Activated CD8-positive, alpha-beta T cell treated with anti-CD3 and anti-CD28 coated beads, Interleukin-2, amount 10 ng/mL, durations not matched to agents 7 days and 5 days (primary cell): ENCODE results near the gene CLDN7. TPM values are rescaled to one million over a fixed set of nuclear protein-coding genes. Genes with fewer than 3 reads are reported as not detected.

ENCODE experiments used
- ATAC-seq: fragments of 150-1000 bp; cut with Tn5 transposase; one replicate; pipeline ENCODE4 v1.10.0; 2021; ENCODE audit warnings: moderate library complexity
- CTCF ChIA-PET: fragments of 350-600 bp; sonication (Branson Sonifier 250); formaldehyde crosslinking; loops from one replicate; lab custom pipeline; 2021; ENCODE audit warnings: antibody characterized with exemption; lab: Charles Lee
- POLR2A ChIA-PET: fragments of 350-600 bp; sonication (Branson Sonifier 250); formaldehyde crosslinking; loops from one replicate; lab custom pipeline; 2021; ENCODE audit warnings: antibody characterized with exemption; lab: Charles Lee
- DNase-seq: peaks from one replicate; pipeline ENCODE4 v3.0.0-alpha.2; 2020
- H3K27ac Mint-ChIP-seq: one replicate; pipeline ENCODE4 v1.8.0; 2021; ENCODE audit warnings: mild to moderate bottlenecking, mixed read lengths
- H3K27me3 Mint-ChIP-seq: one replicate; pipeline ENCODE4 v1.8.0; 2021; ENCODE audit warnings: low read depth, mixed read lengths
- H3K36me3 Mint-ChIP-seq: one replicate; pipeline ENCODE4 v1.8.0; 2021; ENCODE audit warnings: low read depth, mixed read lengths
- H3K4me1 Mint-ChIP-seq: one replicate; pipeline ENCODE4 v1.8.0; 2021; ENCODE audit warnings: low read depth, mixed read lengths
- H3K4me3 Mint-ChIP-seq: one replicate; pipeline ENCODE4 v1.8.0; 2021; ENCODE audit warnings: mild to moderate bottlenecking, mixed read lengths
- H3K9me3 Mint-ChIP-seq: one replicate; pipeline ENCODE4 v1.8.0; 2022; ENCODE audit warnings: mixed read lengths; ENCODE audit not compliant: insufficient read depth
- total RNA-seq, 2 experiments: library from RNA; stranded (reverse); gene quantifications; one replicate each; pipeline ENCODE4 v1.2.3, GENCODE V29; 2021

CLDN7 gene
- total RNA-seq, 2 experiments from 2014 or later, result 1.1 to 1.3 TPM

DNA sequence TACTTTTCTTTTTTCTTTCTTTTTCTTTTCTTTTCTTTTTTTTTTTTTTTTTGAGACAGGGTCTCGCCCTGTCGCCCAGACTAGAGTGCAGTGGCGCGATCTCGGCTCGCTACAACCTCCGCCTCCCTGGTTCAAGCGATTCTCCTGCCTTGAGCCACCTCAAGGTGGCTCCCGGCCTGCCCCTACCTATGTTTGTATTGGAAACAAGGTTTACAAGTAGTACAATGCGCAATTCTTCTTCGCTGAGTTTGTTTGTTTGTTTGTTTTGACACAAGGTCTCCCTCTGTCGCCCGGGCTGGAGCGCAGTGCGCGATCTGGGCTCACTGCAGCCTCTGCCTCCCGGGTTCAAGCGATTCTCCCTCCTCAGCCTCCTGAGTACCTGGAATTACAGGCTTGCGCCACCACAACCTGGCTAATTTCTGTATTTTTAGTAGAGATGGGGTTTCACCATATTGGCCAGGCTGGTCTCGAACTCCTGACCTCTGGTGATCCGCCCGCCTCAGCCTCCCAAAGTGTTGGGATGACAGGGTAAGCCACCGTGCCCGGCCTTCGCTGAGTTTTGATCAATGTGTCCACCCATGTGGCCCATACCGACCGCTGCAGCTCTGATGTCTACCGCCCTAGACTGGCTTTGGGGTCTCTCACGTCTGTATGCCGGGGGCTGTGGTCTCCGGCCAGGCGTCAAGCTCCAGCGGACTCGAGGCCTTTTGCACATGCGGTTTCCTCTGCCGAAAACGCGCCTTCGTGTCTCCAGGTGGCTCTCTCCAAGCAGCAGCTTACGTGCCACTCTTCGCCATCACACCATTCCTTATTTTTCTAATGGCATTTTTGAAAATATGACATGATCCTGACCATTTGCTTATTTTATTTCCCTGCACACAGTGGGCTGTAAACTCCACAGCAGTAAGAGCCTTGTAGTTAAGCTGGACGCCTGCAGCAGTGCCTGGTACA lies 33.2 kb upstream of the CLDN7 start:
- no peaks in the 10 kb centered on the region for H3K36me3 Mint-ChIP-seq
- H3K4me1 Mint-ChIP-seq, result peaks cover 30% of the 10 kb centered on the region
- H3K27me3 Mint-ChIP-seq, result peaks cover 36% of the 10 kb centered on the region
- peak overlapping the region; percentile 71 for H3K4me3 Mint-ChIP-seq
- POLR2A ChIA-PET, result interaction anchor here (0.9 to 1.3 kb wide), 2 partner anchors 57 to 260 kb away, joined by 3 read pairs; partner anchors contain the start of gene SLC16A13
- no peak for ATAC-seq
- DNase-seq, result no peak
- no peak overlapping the region for H3K27ac Mint-ChIP-seq
- CTCF ChIA-PET, result interaction anchor here (1.0 to 4.8 kb wide), 19 partner anchors 7 to 291 kb away, joined by 3 to 81 read pairs (median 6); partner anchors contain the start of genes ACADVL, ACAP1, DLG4 and NEURL4
- no peaks in the 10 kb centered on the region for H3K9me3 Mint-ChIP-seq

DNA sequence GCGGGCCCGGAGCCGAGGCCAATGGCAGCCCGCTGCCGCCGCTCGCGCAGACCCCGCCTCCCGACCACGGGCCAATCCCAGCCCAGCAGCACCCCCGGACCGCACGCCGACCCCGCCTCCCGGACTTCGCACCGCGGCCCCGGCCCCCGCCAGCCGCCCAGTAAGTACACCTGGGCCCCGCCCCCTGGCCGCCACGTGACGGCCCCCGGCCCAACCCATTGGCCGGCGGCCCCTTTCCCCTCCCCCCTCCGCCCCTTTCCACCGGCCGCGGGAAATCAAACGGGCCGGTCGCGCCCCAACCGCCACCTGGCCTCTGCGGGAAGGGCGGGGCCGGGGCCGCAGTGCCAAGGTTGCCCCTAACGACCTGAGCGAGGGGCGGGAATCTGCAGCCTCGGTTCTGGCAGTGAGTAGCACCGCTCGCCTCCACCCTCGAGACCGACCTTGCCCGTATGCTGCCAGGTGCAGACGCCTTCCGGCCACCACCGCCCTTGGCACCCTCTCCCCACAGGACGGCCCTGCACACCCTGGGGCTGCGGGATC lies 32.4 kb upstream of the CLDN7 start, which contains the start of gene YBX2:
YBX2 (minus strand) TSS at position 26 of the 540 bp plus-strand sequence. CDS start 139 bp downstream, outside the sequence.
- no peak within 1 kb of the TSS for H3K27ac Mint-ChIP-seq
- peak; percentile 85 for DNase-seq

DNA sequence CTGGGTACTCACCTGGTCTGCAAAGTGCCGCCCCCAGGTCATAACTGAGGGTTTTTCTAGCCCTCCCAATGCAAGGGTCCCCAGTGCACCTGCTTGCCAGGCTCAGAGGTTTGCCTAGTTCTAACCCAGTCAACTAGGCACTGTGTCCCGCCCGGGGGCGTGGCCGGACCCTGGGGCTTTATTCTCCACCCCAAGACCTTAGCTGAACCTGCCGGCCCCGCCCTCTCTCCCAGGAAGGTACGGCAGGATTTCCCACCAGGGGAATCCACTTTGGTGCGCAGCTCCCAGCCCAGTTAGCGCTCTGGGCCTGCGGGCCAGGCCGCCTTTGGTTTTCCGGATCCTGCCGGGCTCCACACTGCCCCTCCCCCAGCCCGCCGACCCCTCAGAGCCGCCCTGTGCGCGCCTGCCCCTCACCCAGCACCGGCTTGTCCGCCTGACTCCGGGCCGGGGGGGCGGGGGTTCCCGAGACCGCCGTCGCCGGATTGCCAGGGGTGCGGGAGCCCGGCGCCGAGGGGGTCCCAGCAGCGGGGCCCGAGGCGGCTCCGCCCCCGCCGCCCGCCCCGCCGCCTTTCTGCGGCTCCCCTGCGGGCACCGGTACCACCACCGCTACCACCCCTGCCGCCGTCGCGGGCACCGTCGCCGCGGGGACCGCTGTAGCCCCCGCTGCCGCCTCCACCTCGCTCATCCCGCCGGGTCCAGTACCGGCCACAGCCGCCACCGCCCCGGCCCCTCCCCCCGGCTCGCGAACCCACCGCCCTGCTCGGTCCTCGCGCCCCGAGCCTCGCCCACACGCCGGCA lies 31.7 kb upstream of the CLDN7 start:
- CTCF ChIA-PET, result interaction anchor here (0.6 to 1.2 kb wide), 3 partner anchors 11 to 248 kb away, joined by 3 to 4 read pairs (median 4); no protein-coding TSS in a partner anchor
- H3K9me3 Mint-ChIP-seq, result no peaks in the 10 kb centered on the region
- DNase-seq, result peak; percentile 46
- H3K4me1 Mint-ChIP-seq, result peaks cover 30% of the 10 kb centered on the region
- no peak overlapping the region for H3K27ac Mint-ChIP-seq
- no peak for ATAC-seq
- H3K4me3 Mint-ChIP-seq, result peak overlapping the region; percentile 71
- no peaks in the 10 kb centered on the region for H3K36me3 Mint-ChIP-seq
- POLR2A ChIA-PET, result no interaction called here
- H3K27me3 Mint-ChIP-seq, result peaks cover 30% of the 10 kb centered on the region

More for the DNA sequence above, 32.4 kb upstream of the CLDN7 start, which contains the start of gene YBX2:
- H3K4me3 Mint-ChIP-seq, result peak within 1 kb of the TSS; percentile 71
- peak; percentile 82 for ATAC-seq
- POLR2A ChIA-PET, result no interaction called here
- peaks cover 30% of the 10 kb centered on the region for H3K27me3 Mint-ChIP-seq
- H3K4me1 Mint-ChIP-seq, result peaks cover 30% of the 10 kb centered on the region
- CTCF ChIA-PET, result no interaction called here
- no peaks in the 10 kb centered on the region for H3K36me3 Mint-ChIP-seq
- no peaks in the 10 kb centered on the region for H3K9me3 Mint-ChIP-seq

DNA sequence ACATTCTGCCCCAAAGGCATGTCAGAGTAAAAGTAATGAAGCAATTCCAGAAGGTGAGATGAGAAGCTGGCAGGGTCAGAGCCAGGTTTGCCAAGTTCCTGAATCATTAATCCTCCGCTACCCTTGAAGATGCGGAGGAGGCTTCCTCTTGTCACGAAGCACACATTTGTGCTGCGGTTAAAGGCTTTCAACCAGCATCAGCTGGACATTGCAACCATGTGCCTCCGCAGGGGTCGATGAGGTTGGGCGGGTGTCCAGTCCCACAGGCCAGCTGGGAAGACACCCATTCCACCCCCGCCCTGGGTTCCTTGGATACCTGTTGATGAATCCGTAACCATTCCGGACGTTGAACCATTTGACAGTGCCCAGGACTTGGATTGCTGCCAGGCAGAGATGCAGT lies 30.9 kb upstream of the CLDN7 start:
- Mint-ChIP-seq H3K9me3 (no peaks in the 10 kb centered on the region), H3K4me3 (no peak overlapping the region), H3K27ac (no peak overlapping the region), H3K36me3 (no peaks in the 10 kb centered on the region), H3K4me1 (peaks cover 30% of the 10 kb centered on the region), H3K27me3 (peaks cover 34% of the 10 kb centered on the region)
- ChIA-PET POLR2A (no interaction called here), CTCF (interaction anchor here (0.6 to 2.9 kb wide), 6 partner anchors 11 to 247 kb away, joined by 3 to 14 read pairs (median 4); partner anchors contain the start of gene SLC2A4)
- DNase-seq, result no peak
- ATAC-seq, result no peak

DNA sequence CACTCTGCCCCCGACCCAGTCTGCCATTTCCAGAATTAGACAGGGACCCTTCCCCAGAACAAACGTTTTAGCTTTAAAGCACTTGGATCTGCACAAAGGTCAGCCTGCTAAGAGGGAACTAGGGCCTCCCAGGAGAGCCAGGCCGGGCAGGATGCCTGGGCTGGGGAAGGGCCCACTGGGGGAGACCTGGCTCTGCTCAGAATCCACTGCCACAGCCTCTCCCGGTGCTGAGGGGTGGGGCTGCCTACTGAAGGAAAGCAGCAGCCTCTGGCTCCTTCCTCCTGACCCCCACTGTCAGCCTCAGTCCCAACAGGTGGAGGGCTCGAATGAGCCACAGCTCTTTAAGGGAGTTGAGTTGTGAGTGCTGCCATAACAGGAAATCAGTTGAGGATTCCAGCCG lies 30.5 kb upstream of the CLDN7 start:
- Mint-ChIP-seq H3K27me3 (peaks cover 34% of the 10 kb centered on the region), H3K4me1 (peaks cover 30% of the 10 kb centered on the region), H3K4me3 (no peak overlapping the region), H3K27ac (no peak overlapping the region), H3K9me3 (no peaks in the 10 kb centered on the region), H3K36me3 (no peaks in the 10 kb centered on the region)
- ChIA-PET CTCF (interaction anchor here (0.7 to 2.9 kb wide), 3 partner anchors 11 to 247 kb away, joined by 3 to 14 read pairs (median 4); partner anchors contain the start of gene SLC2A4), POLR2A (interaction anchor here (1.6 kb wide), 1 partner anchor 11 kb away, joined by 8 read pairs; the partner anchor contains the start of gene SLC2A4)
- DNase-seq (no peak), ATAC-seq (no peak)

DNA sequence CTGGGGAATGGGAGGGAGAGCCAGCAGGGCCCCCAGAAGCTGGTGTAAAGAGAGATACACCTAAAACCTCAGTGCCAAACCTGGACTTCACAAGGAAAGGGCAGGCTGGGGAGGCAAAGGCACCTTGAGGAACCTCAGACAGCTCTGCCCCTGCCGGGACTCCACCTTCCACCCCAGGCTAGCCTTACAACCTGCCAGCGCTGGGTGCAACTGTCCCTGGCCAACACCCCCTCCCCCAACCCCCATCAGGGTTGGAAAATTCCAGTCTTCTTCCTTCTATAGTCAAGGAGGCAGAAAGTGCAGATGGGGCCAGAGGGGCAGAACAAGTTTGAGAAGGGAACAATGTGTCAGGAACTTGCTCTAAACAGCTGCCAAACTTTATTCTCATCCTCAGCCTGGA lies 29.9 kb upstream of the CLDN7 start:
- peaks cover 30% of the 10 kb centered on the region for H3K4me1 Mint-ChIP-seq
- POLR2A ChIA-PET, result interaction anchor here (1.6 kb wide), 1 partner anchor 10 kb away, joined by 8 read pairs; the partner anchor contains the start of gene SLC2A4
- peaks cover 34% of the 10 kb centered on the region for H3K27me3 Mint-ChIP-seq

DNA sequence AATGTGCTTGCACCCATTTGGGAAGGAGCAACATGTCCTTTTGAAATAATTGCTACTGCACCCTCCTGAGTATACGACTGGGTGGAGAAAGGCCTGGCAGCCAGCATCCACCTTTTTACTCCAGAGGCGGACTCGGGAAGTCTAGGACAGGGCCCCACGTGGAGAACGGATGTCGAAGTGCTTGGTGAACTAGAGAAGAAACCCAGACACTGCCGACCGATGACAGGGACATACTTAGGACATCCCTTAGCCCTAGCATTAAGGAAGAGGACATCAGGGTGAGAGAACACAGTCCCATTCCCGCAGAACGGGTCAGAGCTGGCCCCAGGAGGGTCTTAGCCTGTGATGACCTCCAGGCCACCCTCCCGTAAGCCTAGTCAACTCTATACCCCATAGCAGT lies 28.4 kb upstream of the CLDN7 start:
- ChIA-PET POLR2A (no interaction called here), CTCF (interaction anchor here (1.1 to 2.9 kb wide), 4 partner anchors 9 to 245 kb away, joined by 3 to 14 read pairs (median 4); partner anchors contain the start of genes NEURL4 and SLC2A4)
- Mint-ChIP-seq H3K27ac (no peak overlapping the region), H3K4me3 (no peak overlapping the region), H3K36me3 (no peaks in the 10 kb centered on the region), H3K9me3 (no peaks in the 10 kb centered on the region), H3K4me1 (peaks cover 19% of the 10 kb centered on the region), H3K27me3 (peaks cover 28% of the 10 kb centered on the region)
- ATAC-seq (no peak), DNase-seq (no peak)

More for the DNA sequence above, 29.9 kb upstream of the CLDN7 start:
- CTCF ChIA-PET, result interaction anchor here (2.2 to 2.9 kb wide), 2 partner anchors 10 to 246 kb away, joined by 4 to 14 read pairs; partner anchors contain the start of gene SLC2A4
- ATAC-seq, result no peak
- no peak overlapping the region for H3K4me3 Mint-ChIP-seq
- H3K36me3 Mint-ChIP-seq, result no peaks in the 10 kb centered on the region
- DNase-seq, result no peak
- no peaks in the 10 kb centered on the region for H3K9me3 Mint-ChIP-seq
- H3K27ac Mint-ChIP-seq, result no peak overlapping the region

DNA sequence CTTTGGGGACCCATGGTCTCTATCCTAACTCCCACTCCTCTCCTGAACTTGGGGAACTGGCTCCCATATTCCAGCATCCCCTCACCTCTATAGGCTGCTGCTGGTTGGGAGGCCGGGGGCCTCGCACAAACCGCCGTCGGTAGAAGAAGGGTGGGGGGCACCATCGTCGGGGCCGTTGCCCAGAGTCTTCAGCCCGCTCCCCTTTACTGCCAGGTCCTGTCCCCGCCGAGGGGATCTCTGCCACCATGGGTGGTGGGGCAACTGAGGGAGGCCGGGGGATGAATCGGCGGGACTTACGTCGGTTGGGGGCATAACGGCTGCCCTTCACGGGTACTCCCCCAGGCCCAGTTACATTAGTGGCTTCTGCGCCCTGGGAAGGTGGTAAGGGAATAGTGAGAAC lies 27.9 kb upstream of the CLDN7 start:
- POLR2A ChIA-PET, result no interaction called here
- no peak for ATAC-seq

DNA sequence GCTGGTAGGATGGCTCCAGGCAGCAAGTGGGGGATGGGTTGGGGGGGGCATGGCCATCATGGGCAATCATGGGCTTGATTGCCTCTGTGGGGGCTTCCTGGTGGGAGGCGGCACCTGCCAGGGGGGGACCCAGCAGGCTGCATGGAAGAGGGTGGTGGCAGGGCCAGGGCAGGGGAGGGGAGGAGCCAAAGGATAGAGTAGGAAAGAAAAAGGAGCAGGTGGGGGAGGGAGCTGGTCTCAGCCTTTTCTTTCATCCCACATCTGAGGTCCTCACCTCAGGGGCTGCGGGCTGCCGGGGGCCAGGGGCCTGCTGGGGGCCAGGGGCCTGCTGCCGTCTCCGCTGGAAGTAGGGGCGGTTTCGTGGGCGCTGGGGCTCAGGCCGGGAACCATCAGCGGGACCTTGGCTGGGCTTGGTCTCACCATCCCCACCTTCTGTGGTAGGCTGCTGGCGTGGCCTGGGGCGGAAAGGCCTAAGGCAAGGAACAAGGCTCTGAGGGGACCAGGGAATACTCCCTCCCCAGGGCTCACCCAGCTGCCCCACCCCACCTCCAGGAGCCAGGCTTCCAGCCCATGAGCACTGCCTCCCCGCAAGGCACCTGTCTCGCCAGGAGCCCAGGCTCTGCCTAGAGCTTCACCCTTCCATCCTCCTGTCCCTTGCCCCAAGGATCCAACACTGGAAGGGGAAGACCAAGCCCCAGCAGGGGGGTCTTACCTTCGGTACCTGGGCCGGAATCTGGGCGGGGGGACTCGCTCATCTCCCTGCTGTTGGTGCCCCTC lies 27.2 kb upstream of the CLDN7 start:
- Mint-ChIP-seq H3K4me1 (peaks cover 10% of the 10 kb centered on the region), H3K4me3 (no peak overlapping the region), H3K36me3 (no peaks in the 10 kb centered on the region), H3K9me3 (no peaks in the 10 kb centered on the region), H3K27me3 (peaks cover 22% of the 10 kb centered on the region), H3K27ac (no peak overlapping the region)
- CTCF ChIA-PET, result interaction anchor here (1.7 kb wide), 1 partner anchor 7 kb away, joined by 5 read pairs; no protein-coding TSS in a partner anchor
- DNase-seq, result no peak
- no peak for ATAC-seq
- POLR2A ChIA-PET, result no interaction called here

More for the DNA sequence above, 27.9 kb upstream of the CLDN7 start:
- H3K27ac Mint-ChIP-seq, result no peak overlapping the region
- no peak for DNase-seq
- peaks cover 25% of the 10 kb centered on the region for H3K27me3 Mint-ChIP-seq
- H3K4me1 Mint-ChIP-seq, result peaks cover 14% of the 10 kb centered on the region
- no peaks in the 10 kb centered on the region for H3K36me3 Mint-ChIP-seq
- H3K4me3 Mint-ChIP-seq, result no peak overlapping the region
- CTCF ChIA-PET, result interaction anchor here (2.9 kb wide), 1 partner anchor 8 kb away, joined by 14 read pairs; the partner anchor contains the start of gene SLC2A4
- H3K9me3 Mint-ChIP-seq, result no peaks in the 10 kb centered on the region

DNA sequence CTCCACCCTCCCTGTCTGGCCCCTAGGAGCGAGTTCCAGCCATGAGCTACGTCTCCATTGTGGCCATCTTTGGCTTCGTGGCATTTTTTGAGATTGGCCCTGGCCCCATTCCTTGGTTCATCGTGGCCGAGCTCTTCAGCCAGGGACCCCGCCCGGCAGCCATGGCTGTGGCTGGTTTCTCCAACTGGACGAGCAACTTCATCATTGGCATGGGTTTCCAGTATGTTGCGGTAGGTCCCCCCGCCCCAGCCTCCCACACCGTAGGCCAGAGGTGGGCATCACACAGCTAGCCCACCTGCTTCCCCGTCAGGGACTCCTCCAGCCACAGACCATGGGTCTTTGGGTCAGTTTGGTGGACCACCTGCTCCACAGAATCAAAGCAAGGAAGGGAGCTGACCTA lies 23.4 kb upstream of the CLDN7 start:
- Mint-ChIP-seq H3K9me3 (no peaks in the 10 kb centered on the region), H3K27me3 (peaks cover 30% of the 10 kb centered on the region), H3K4me1 (peaks cover 20% of the 10 kb centered on the region), H3K27ac (no peak overlapping the region), H3K36me3 (no peaks in the 10 kb centered on the region), H3K4me3 (no peak overlapping the region)
- DNase-seq (no peak), ATAC-seq (no peak)
- CTCF ChIA-PET, result interaction anchor here (1.2 to 8.8 kb wide), 3 partner anchors 12 to 240 kb away, joined by 3 to 81 read pairs (median 4); partner anchors contain the start of gene ACAP1
- POLR2A ChIA-PET, result interaction anchor here (0.5 kb wide), 1 partner anchor 51 kb away, joined by 3 read pairs; the partner anchor contains the start of gene DVL2
